HG03565 (cell line): Measurements from ENCODE around the gene ARL3.

Experiments used
- ATAC-seq: cut with Tn5 transposase; IDR thresholded peaks from one replicate; pipeline ENCODE4 v1.9.1; 2021; ENCODE audit warnings: mild to moderate bottlenecking, moderate library complexity; ENCODE audit not compliant: unreplicated experiment

Gene ARL3

GRCh38 chr10:102653060-102653459, 61.1 kb downstream of the ARL3 start:
- ATAC-seq: no peak

GRCh38 chr10:102652170-102652916, 61.9 kb downstream of the ARL3 start:
- peak; percentile 39 for ATAC-seq

GRCh38 chr10:102651455-102652169, 62.6 kb downstream of the ARL3 start:
- no peak for ATAC-seq

- no peak for ATAC-seq
Observed at GRCh38 chr10:102650655-102651454, 63.3 kb downstream of the ARL3 start.

GRCh38 chr10:102649797-102650654, 64.2 kb downstream of the ARL3 start:
- no peak for ATAC-seq

- ATAC-seq: no peak
Observed at GRCh38 chr10:102648889-102649796, 65.1 kb downstream of the ARL3 start.

GRCh38 chr10:102648269-102648888, 65.8 kb downstream of the ARL3 start:
- no peak for ATAC-seq

- no peak for ATAC-seq
Observed at GRCh38 chr10:102647443-102648268, 66.5 kb downstream of the ARL3 start.

- ATAC-seq: no peak
Observed at GRCh38 chr10:102646610-102647442, 67.4 kb downstream of the ARL3 start.

- peak; percentile 22 for ATAC-seq
Observed at GRCh38 chr10:102645741-102646609, 68.2 kb downstream of the ARL3 start.

GRCh38 chr10:102645388-102645740, 68.8 kb downstream of the ARL3 start:
- ATAC-seq: no peak

- ATAC-seq: no peak
Observed at GRCh38 chr10:102644646-102645387, 69.4 kb downstream of the ARL3 start.

GRCh38 chr10:102644066-102644645, 70.0 kb downstream of the ARL3 start, which contains the start of gene TRIM8:
Gene TRIM8, plus strand, starts transcription at chr10:102644479. Its CDS starts 139 bp downstream, at chr10:102644618.
- no peak for ATAC-seq

GRCh38 chr10:102643336-102644065, 70.7 kb downstream of the ARL3 start:
- ATAC-seq: no peak
